ENCODE measurements around the gene MREG. TPM values are rescaled to one million over a fixed set of nuclear protein-coding genes. Genes with fewer than 3 reads are reported as not detected.
A peak's percentile ranks its signal among the peaks of the same experiment; 100 is the strongest.

MREG gene
- total and polyA plus RNA-seq, 10 of the 15 experiments (the other 5 are each of a cell fraction or from before 2014, with no cell fraction given), result 6.9 to 45.0 (median 28.5) TPM

GRCh38 chr2:215949991-215950404 lies 63.4 kb downstream of the MREG start (continued):
- no peak for TF ChIP-seq ZBTB33 (IDR thresholded peaks at IDR 0.05)
- peak; percentile 46 to 63 (median 62) for TF ChIP-seq CTCF (IDR thresholded peaks at IDR 0.05 in 2 of 3, conservative IDR thresholded peaks at IDR 0.05 in 1 of 3; ENCODE audit: control insufficient read depth in 2 of 3, extremely low read depth in 1 of 3, insufficient read depth in 1 of 3, low read depth in 3 of 3, low read length in 3 of 3)
- TF ChIP-seq EZH2 (IDR thresholded peaks at IDR 0.05; ENCODE audit: borderline replicate concordance, control insufficient read depth, low read depth, low read length), result no peak
- TF ChIP-seq DPF2 (IDR thresholded peaks at IDR 0.05), result no peak
- no peak for TF ChIP-seq TCF12 (IDR thresholded peaks at IDR 0.05; ENCODE audit: low read depth, low read length)
- no peak for TF ChIP-seq SUZ12 (IDR thresholded peaks at IDR 0.05; ENCODE audit: unreplicated experiment)
- no peak for TF ChIP-seq SUPT20H (IDR thresholded peaks at IDR 0.05; ENCODE audit: borderline replicate concordance, control insufficient read depth, low read depth, low read length)

GRCh38 chr2:215948051-215948450 lies 65.3 kb downstream of the MREG start:
- Histone ChIP-seq H3K4me3 (no peak overlapping the region), H3K36me3 (ENCODE audit: control insufficient read depth in 2 of 2, insufficient read depth in 2 of 2, low read length in 1 of 2) (peaks cover 0 to 10% of the 10 kb centered on the region in 2 experiments; a peak in 2 of 4 replicates), H3K4me1 (ENCODE audit: control insufficient read depth, insufficient read depth, low read length) (no peaks in the 10 kb centered on the region), H2AFZ (ENCODE audit: control insufficient read depth, low read depth, low read length) (no peak overlapping the region), H3K9me3 (replicated peaks; ENCODE audit: control insufficient read depth, insufficient read depth, low read length) (no peaks in the 10 kb centered on the region; the same call in 2 of the 3 replicates), H3K4me2 (ENCODE audit: control insufficient read depth, insufficient read depth) (no peak overlapping the region), H3K9ac (ENCODE audit: control insufficient read depth, insufficient read depth, low read length) (no peak overlapping the region), H3K79me2 (ENCODE audit: control insufficient read depth, insufficient read depth, low read length) (peaks cover 3% of the 10 kb centered on the region), H3K27me3 (replicated peaks in 1 of 2; ENCODE audit: control insufficient read depth in 2 of 2, insufficient read depth in 2 of 2, low read length in 1 of 2) (no peaks in the 10 kb centered on the region), H3K27ac (ENCODE audit: control insufficient read depth, insufficient read depth) (no peak overlapping the region), H4K20me1 (ENCODE audit: control insufficient read depth, insufficient read depth) (no peaks in the 10 kb centered on the region)
- no TSS peak for BruUV-seq (replicated peaks)
- no peak for DNase-seq (ENCODE audit: low read depth, low spot score)
- TF ChIP-seq SRF (IDR thresholded peaks at IDR 0.05; ENCODE audit: low read depth in 2 of 2, low read length in 2 of 2), result no peak
- POLR2A ChIA-PET, result no interaction called here
- 93% methylated on average over 4 of the region's 4 CpGs for WGBS (ENCODE audit: insufficient coverage, insufficient replicate concordance, low lambda C conversion rate, missing lambda C conversion rate)
- SMC1A ChIA-PET (ENCODE audit: uncharacterized antibody, unreplicated experiment), result interaction anchor here (0.8 to 9.6 kb wide), 5 partner anchors 53 to 82 kb away, joined by 3 to 224 read pairs (median 6); no protein-coding TSS in a partner anchor
- CTCF ChIA-PET, result interaction anchor here (0.7 to 12.0 kb wide), 10 partner anchors 10 to 97 kb away, joined by 4 to 323 read pairs (median 5); partner anchors contain the start of gene MREG
- RAD21 ChIA-PET (ENCODE audit: unreplicated experiment), result interaction anchor here (0.6 to 10.9 kb wide), 2 partner anchors 73 to 100 kb away, joined by 5 to 172 read pairs; no protein-coding TSS in a partner anchor
- FAIRE-seq, result no peak
- intact Hi-C loops (cut with micrococcal nuclease; ENCODE audit: unreplicated experiment) (no loop called here), in situ Hi-C loops (cut with MboI) (loop anchor here (10.0 to 25.0 kb wide), 2 partner anchors 717 to 1636 kb away; no protein-coding TSS in a partner anchor)
- no peak for ATAC-seq
